Uterus (tissue), 2 donors: ENCODE results near the gene CLIC6.

Source experiments
- CTCF ChIP-seq, 4 experiments: fragments of 200-600 bp in 2 of 4; fragments of 450-650 bp in 2 of 4; sonication (generic) in 2 of 4; IDR thresholded peaks; one replicate each; pipeline ENCODE4 v1.5.1; 2016 to 2019; ENCODE audit warnings: antibody characterized with exemption in 4 of 4, mild to moderate bottlenecking in 2 of 4, moderate library complexity in 1 of 4
- POLR2A ChIP-seq, 2 donors: fragments of 450-650 bp; IDR thresholded peaks; one replicate each; pipeline ENCODE4 v1.6.1; 2016; ENCODE audit warnings: antibody characterized with exemption in 2 of 2, mild to moderate bottlenecking in 1 of 2, moderate library complexity in 1 of 2

DNA sequence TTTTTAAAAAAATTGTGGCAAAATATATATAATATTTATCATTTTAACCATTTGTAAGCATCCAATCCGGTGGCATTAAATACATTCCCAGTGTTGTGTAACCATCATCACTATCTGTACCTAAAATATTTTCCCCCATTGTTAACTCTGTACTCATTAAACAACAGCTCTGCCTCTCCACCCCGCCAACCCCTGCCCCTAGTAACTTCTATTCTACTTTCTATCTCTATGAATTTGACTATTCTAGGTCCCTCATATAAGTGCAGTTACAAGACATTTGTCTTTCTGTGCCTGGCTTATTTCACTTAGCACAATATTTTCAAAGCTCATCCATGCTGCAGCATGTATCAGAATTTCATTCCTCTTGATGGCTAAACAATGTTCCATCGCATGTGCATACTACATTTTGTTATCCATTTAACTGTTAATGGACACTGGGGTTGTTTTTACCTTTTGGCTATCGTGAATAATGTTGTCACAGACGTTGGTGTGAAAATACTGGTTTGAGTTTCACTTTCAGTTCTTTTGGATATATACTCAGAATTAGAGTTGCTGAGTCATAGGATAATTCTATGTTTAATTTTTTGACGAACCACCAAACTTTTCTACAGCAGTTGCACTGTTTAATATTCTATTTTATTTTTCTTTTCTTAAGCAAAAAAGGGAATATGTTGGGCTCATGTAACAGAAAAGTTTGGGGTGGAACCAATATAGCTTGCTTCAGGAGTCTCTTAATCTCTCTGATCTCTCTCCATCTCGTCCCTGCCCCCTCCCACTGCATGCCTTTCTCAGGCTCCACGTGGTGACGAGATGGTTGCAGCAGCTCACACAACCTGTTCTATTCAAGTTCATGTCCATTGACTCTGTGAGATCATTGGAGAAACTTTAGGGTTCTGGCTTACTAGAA, 28.7 kb upstream of the CLIC6 start:
- TF ChIP-seq CTCF (IDR thresholded peaks at IDR 0.05) (no peak), POLR2A (IDR thresholded peaks at IDR 0.05) (no peak)
